ENCODE results near the gene BMF.

The BMF gene

DNA sequence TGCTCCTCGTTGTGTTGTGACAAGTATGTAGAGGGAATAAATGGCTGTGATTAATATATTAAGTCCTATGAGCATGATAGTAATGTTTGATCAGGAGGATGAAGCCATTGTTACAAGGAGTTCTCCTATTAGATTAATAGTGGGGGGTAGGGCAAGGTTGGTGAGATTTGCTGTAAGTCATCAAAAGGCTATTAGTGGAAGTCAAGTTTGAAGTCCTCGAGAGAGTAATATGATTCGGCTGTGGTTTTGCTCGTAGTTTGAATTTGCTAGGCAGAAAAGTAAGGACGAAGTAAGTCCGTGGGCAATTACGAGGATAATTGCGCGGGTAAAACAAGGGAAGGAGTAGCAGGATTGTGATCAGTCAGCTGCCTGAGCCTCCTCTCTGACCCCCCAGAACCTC is 26.2 kb upstream of the BMF start:
- Histone ChIP-seq H3K79me2 (ENCODE audit: insufficient read depth, low read length) (no peaks in the 10 kb centered on the region), H3K27me3 (ENCODE audit: low read length) (no peaks in the 10 kb centered on the region), H3K27ac (ENCODE audit: low read depth, low read length) (no peak overlapping the region), H3F3A (ENCODE audit: insufficient read depth) (no peaks in the 10 kb centered on the region), H3K9me3 (ENCODE audit: insufficient read depth, low read length) (no peaks in the 10 kb centered on the region), H3K9me2 (replicated peaks; ENCODE audit: insufficient read depth, low read length) (no peaks in the 10 kb centered on the region), H2AFZ (ENCODE audit: low read depth, low read length, severe bottlenecking) (no peak overlapping the region), H4K20me1 (ENCODE audit: low read depth, low read length) (no peaks in the 10 kb centered on the region), H3K36me3 (ENCODE audit: low read length) (no peaks in the 10 kb centered on the region), H3K9ac (ENCODE audit: low read length) (no peak overlapping the region), H3K4me3 (ENCODE audit: insufficient read depth, low read length, poor library complexity, severe bottlenecking) (no peak overlapping the region), H3K4me2 (ENCODE audit: low read depth, low read length, poor library complexity, severe bottlenecking) (no peak overlapping the region)
- no peak for TF ChIP-seq EZH2phosphoT487 (conservative IDR thresholded peaks at IDR 0.05; ENCODE audit: low read length)
- TF ChIP-seq, protein P1, sequence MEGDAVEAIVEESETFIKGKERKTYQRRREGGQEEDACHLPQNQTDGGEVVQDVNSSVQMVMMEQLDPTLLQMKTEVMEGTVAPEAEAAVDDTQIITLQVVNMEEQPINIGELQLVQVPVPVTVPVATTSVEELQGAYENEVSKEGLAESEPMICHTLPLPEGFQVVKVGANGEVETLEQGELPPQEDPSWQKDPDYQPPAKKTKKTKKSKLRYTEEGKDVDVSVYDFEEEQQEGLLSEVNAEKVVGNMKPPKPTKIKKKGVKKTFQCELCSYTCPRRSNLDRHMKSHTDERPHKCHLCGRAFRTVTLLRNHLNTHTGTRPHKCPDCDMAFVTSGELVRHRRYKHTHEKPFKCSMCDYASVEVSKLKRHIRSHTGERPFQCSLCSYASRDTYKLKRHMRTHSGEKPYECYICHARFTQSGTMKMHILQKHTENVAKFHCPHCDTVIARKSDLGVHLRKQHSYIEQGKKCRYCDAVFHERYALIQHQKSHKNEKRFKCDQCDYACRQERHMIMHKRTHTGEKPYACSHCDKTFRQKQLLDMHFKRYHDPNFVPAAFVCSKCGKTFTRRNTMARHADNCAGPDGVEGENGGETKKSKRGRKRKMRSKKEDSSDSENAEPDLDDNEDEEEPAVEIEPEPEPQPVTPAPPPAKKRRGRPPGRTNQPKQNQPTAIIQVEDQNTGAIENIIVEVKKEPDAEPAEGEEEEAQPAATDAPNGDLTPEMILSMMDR (IDR thresholded peaks at IDR 0.05; ENCODE audit: insufficient read depth, low read length, poor library complexity, severe bottlenecking): no peak

DNA sequence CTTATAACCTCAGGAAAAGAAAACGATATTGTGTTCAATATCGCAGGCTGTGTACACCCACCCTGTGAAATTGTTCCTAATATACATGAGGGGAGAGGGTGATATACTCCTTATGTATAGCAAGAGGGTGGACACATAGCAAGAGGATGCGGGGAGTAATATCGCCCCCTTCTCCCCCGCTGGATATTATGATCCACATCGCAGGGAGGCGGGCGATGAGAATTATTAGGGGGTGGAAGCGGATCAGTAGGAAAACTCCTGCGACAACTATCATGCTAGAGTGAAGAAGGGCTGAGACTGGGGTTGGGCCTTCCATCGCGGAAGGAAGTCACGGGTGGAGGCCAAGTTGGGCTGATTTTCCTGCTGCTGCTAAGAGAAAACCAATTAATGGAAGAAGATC is 24.9 kb upstream of the BMF start:
- no peaks in the 10 kb centered on the region for H3F3A ChIP-seq (ENCODE audit: insufficient read depth)
- no peaks in the 10 kb centered on the region for H4K20me1 ChIP-seq (ENCODE audit: low read depth, low read length)
- no peak overlapping the region for H2AFZ ChIP-seq (ENCODE audit: low read depth, low read length, severe bottlenecking)
- H3K9me2 ChIP-seq (replicated peaks; ENCODE audit: insufficient read depth, low read length): no peaks in the 10 kb centered on the region
- no peak overlapping the region for H3K27ac ChIP-seq (ENCODE audit: low read depth, low read length)
- no peak overlapping the region for H3K9ac ChIP-seq (ENCODE audit: low read length)
- no peaks in the 10 kb centered on the region for H3K36me3 ChIP-seq (ENCODE audit: low read length)
- H3K4me3 ChIP-seq (ENCODE audit: insufficient read depth, low read length, poor library complexity, severe bottlenecking): no peak overlapping the region
- no peaks in the 10 kb centered on the region for H3K27me3 ChIP-seq (ENCODE audit: low read length)
- no peak overlapping the region for H3K4me2 ChIP-seq (ENCODE audit: low read depth, low read length, poor library complexity, severe bottlenecking)
- H3K9me3 ChIP-seq (ENCODE audit: insufficient read depth, low read length): no peaks in the 10 kb centered on the region
- no peak for TF ChIP-seq EZH2phosphoT487 (conservative IDR thresholded peaks at IDR 0.05; ENCODE audit: low read length)
- TF ChIP-seq, protein P1 (IDR thresholded peaks at IDR 0.05; ENCODE audit: insufficient read depth, low read length, poor library complexity, severe bottlenecking): no peak
- H3K79me2 ChIP-seq (ENCODE audit: insufficient read depth, low read length): no peaks in the 10 kb centered on the region

DNA sequence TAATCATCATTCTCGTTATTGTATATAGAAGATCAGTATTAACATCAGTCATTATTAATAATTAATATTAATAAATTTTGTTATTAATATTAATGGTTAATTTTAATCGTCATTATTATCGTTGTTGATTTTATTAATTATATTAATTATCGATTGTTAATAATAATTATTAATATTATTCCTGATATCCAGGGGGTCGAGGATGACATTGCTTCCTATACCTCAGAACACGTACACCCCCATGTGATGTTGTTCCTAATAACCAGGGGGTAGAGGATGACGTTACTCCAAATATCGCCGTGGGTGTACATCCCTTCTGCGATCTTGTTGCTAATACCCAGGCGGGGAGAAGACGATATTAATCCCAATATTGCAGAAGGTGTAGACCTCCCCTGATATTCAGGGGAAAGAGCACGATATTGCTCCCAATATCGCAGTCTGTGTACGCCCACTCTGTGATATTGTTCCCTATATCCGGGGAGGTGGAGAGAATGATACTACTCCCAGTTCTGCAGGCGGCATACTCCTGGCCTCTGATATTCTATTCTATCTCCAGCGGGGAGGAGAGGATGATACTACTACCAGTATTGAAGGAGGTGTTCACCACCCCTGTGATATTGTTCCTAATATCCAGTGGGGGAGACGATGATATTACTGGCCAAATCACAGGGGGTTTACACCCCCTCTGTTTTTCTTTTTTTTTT is 22.3 kb upstream of the BMF start:
- no peaks in the 10 kb centered on the region for H3K36me3 ChIP-seq (ENCODE audit: low read length)
- no peaks in the 10 kb centered on the region for H3K79me2 ChIP-seq (ENCODE audit: insufficient read depth, low read length)
- no peak overlapping the region for H2AFZ ChIP-seq (ENCODE audit: low read depth, low read length, severe bottlenecking)
- no peaks in the 10 kb centered on the region for H3K9me2 ChIP-seq (replicated peaks; ENCODE audit: insufficient read depth, low read length)
- H4K20me1 ChIP-seq (ENCODE audit: low read depth, low read length): no peaks in the 10 kb centered on the region
- H3K9ac ChIP-seq (ENCODE audit: low read length): no peak overlapping the region
- no peak overlapping the region for H3K27ac ChIP-seq (ENCODE audit: low read depth, low read length)
- no peaks in the 10 kb centered on the region for H3K27me3 ChIP-seq (ENCODE audit: low read length)
- no peaks in the 10 kb centered on the region for H3K9me3 ChIP-seq (ENCODE audit: insufficient read depth, low read length)
- no peak for TF ChIP-seq EZH2phosphoT487 (conservative IDR thresholded peaks at IDR 0.05; ENCODE audit: low read length)
- TF ChIP-seq, protein P1 (IDR thresholded peaks at IDR 0.05; ENCODE audit: insufficient read depth, low read length, poor library complexity, severe bottlenecking): no peak
- no peak overlapping the region for H3K4me2 ChIP-seq (ENCODE audit: low read depth, low read length, poor library complexity, severe bottlenecking)
- no peak overlapping the region for H3K4me3 ChIP-seq (ENCODE audit: insufficient read depth, low read length, poor library complexity, severe bottlenecking)
- no peaks in the 10 kb centered on the region for H3F3A ChIP-seq (ENCODE audit: insufficient read depth)

All from SU-DHL-6 (cell line).